Heart right ventricle (tissue), 16 donors: ENCODE measurements around the gene C14orf132. TPM values are rescaled to one million over a fixed set of nuclear protein-coding genes. Genes with fewer than 3 reads are reported as not detected.
"Not testable (repeated sequence)": the region's sequence is repeated elsewhere in the genome, so short reads cannot be mapped to it uniquely, and the experiment has no call there.

Experiments
- ATAC-seq, 8 donors: fragments of 200-7000 bp; cut with Tn5 transposase; one replicate each; pipeline ENCODE4 v1.9.1; 2020; ENCODE audit warnings: mild to moderate bottlenecking in 8 of 8, moderate library complexity in 8 of 8, moderate number of reproducible peaks in 1 of 8
- DNase-seq, 2 donors: peaks; one replicate each; pipeline ENCODE4 v3.0.0-alpha.2; 2020
- H3K27ac ChIP-seq, 10 donors: fragments of 200-600 bp; sonication (generic) in 2 of 10; one replicate each; pipeline versions ENCODE4 v1.5.0 to v1.8.0; 2020 to 2022; ENCODE audit warnings: mild to moderate bottlenecking in 3 of 10
- H3K27me3 ChIP-seq, 7 donors: fragments of 200-600 bp; one replicate each; pipeline ENCODE4 v1.8.0; 2021 to 2022; ENCODE audit warnings: mild to moderate bottlenecking in 2 of 7
- H3K36me3 ChIP-seq, 9 donors: fragments of 200-600 bp; sonication (generic) in 1 of 9; one replicate each; pipeline versions ENCODE4 v1.5.0 to v1.8.0; 2020 to 2022; ENCODE audit warnings: mild to moderate bottlenecking in 2 of 9
- H3K4me1 ChIP-seq, 9 donors: fragments of 200-600 bp; sonication (generic) in 1 of 9; one replicate each; pipeline versions ENCODE4 v1.5.0 to v1.8.0; 2020 to 2022; ENCODE audit warnings: mild to moderate bottlenecking in 4 of 9
- H3K4me3 ChIP-seq, 10 donors: fragments of 200-600 bp; sonication (generic) in 2 of 10; one replicate each; pipeline versions ENCODE4 v1.5.0 to v1.8.0; 2020 to 2022; ENCODE audit warnings: mild to moderate bottlenecking in 7 of 10, moderate library complexity in 2 of 10
- H3K9me3 ChIP-seq, 11 donors: fragments of 200-600 bp in 10 of 11; sonication (generic) in 2 of 11; one replicate each; pipeline versions ENCODE4 v1.5.0 to v1.8.0; 2013 to 2022; ENCODE audit warnings: mild to moderate bottlenecking in 2 of 11, control low read depth in 1 of 11, moderate library complexity in 1 of 11
- CTCF ChIP-seq, 9 donors: fragments of 200-600 bp; sonication (generic) in 2 of 9; IDR thresholded peaks; one replicate each; pipeline versions ENCODE4 v1.5.0 to v1.8.0; 2021 to 2022; ENCODE audit warnings: antibody characterized with exemption in 9 of 9, mild to moderate bottlenecking in 5 of 9, moderate library complexity in 1 of 9
- WGBS, 2 donors: extraction: QIAGEN DNeasy Blood & Tissue Kit; methylation state at CpG; one replicate each; pipeline ENCODE4 v1.1.7; 2013; ENCODE audit warnings: inconsistent platforms in 1 of 2; 5-methylcytosine and 5-hydroxymethylcytosine counted together
- intact Hi-C, 10 donors: fragments of 100-400 bp; cut with DNase I; formaldehyde crosslinking; loops; one replicate each; pipeline versions ENCODE4 v1.11.1 to v1.14.2; 2022
- polyA plus RNA-seq, 2 donors: library from polyadenylated mRNA; stranded (reverse); fragments of 200-250 nt; gene quantifications; one replicate each; pipeline ENCODE4 v1.2.3, GENCODE V29; 2013
- total RNA-seq, 10 donors: library from RNA; stranded (reverse); fragmentation: NEBNext Ultra II Directional in 3 of 10; extraction: Animal tissue kit (Norgen Biotek cat#: 25700) in 3 of 10; gene quantifications; one replicate each; pipeline versions ENCODE4 v1.2.1 to v1.2.4, GENCODE V29; 2021 to 2023
- donor health status: Arrhythmogenic right ventricular cardiomyopathy.
- donor health status: ischemic (EF 13 %, LVEDD 7.1; RV severe dilation, severe dysfunction).
- donor health status: healthy with polysubstance abuse.
- donor health status: DM: no; HTN: yes; CAD: no.
- donor health status: DM: no; HTN: no; CAD: no.
- donor health status: ischemic (EF 25% LVEDD 6.9; RV normal size, moderate dysfunction).
- donor health status: ischemic (EF 25% LVEDD 5.7; RV mildly dilated, moderate dysfunction).
- donor health status: healthy.
- donor health status: DM: yes; HTN: yes; CAD: no.
- donor health status: Ischemic cardiomyopathy.
- donor health status: ischemic (EF 35%, LVEDD 5.7; RV mildly dilated, moderate dysfunction).
- donor health status: nonischemic (EF 11% LVEDD 7.7; RV severe dilation, severe dysfunction).
- donor health status: DM: yes; HTN: yes; CAD: no.
- donor health status: PGD.
- donor health status: ischemic (EF 29% LVEDD 5.4; RV normal size, mild dysfunction).
- donor health status: nonischemic (EF 23%, LVEDD 6.1; RV moderate dilation, normal function).

The C14orf132 gene
- total and polyA plus RNA-seq, 12 donors, result 0.80 to 16.2 (median 2.5) TPM

DNA sequence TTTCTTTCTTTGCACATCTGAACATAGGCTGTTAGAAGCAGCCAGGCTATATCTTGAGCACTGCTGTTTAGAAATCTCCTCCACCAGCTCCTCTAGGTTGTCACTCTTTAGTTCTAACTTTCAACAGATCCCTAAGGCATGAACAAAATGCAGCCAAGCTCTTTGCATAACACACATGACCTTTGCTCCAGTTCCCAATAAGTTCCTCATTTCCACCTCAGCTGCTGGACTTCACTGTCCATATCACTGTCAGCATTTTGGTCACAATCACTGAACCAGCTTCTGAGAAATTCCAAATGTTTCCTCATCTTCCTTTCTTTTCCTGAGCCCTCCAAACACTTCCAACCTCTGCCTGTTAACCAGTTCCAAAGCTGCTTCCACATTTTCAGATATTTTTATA lies 27.6 kb upstream of the C14orf132 start:
- Histone ChIP-seq H3K4me1 (no peaks in the 10 kb centered on the region), H3K4me3 (no peak overlapping the region), H3K27ac (no peak overlapping the region), H3K27me3 (peaks cover 0 to 13% (median 8%) of the 10 kb centered on the region in 7 donors), H3K36me3 (no peaks in the 10 kb centered on the region), H3K9me3 (peaks cover 0 to 28% (median 15%) of the 10 kb centered on the region in 11 donors)
- DNase-seq (no peak), ATAC-seq (no peak)
- intact Hi-C loops, result no loop called here
- TF ChIP-seq CTCF (IDR thresholded peaks at IDR 0.05), result no peak

DNA sequence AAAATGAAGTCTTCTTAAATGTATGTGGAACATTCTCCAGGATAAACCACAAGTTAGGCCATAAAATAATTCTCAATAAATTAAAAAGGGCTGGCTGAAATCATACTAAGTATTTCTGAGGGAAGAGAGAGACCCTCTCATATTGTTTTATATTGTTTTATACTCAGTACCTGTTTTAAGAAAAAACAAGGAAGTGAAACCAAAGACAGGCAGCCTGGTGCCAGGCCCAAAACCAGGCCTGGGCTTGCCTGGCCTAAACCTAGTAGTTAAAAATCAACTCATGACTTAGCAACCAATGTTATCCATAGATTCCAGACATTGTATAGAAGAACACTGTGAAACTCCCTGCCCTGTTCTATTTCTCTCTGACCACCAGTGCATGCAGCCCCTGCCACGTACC lies 26.4 kb upstream of the C14orf132 start:
- H3K27ac ChIP-seq, H3K36me3 ChIP-seq, DNase-seq, H3K4me1 ChIP-seq, H3K4me3 ChIP-seq, ATAC-seq, intact Hi-C loops: not testable (repeated sequence)
- peaks cover 0 to 23% (median 19%) of the 10 kb centered on the region in 7 donors for H3K27me3 ChIP-seq
- 86 to 88% methylated on average over 1 of the region's 1 CpG for WGBS, 2 donors
- H3K9me3 ChIP-seq, result peaks cover 0 to 26% (median 15%) of the 10 kb centered on the region in 11 donors

DNA sequence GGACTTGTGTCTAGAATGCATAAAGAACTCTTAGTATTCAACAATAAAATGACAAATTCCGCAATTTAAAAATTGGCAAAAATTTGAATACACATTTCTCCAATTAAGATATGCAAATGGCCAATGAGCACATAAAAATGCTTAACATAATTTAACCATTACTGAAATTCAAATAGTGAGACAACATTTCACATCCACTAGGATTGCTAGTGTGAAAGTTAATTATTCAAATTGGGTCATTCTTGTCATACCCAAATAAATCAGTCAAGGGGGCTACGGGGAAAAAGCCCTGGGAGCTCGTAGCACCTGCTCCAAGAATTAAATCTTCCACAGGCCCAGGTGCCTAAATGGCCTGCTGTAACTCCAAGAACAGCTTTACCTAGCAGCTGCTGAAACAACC lies 25.0 kb upstream of the C14orf132 start:
- WGBS, 2 donors, result 82 to 83% methylated on average over 3 of the region's 3 CpGs
- H3K4me1 ChIP-seq, result no peaks in the 10 kb centered on the region
- H3K9me3 ChIP-seq, result peaks cover 0 to 25% (median 15%) of the 10 kb centered on the region in 11 donors
- H3K36me3 ChIP-seq, result no peaks in the 10 kb centered on the region
- no peak for ATAC-seq
- no peak for TF ChIP-seq CTCF (IDR thresholded peaks at IDR 0.05)
- intact Hi-C loops, result no loop called here
- peaks cover 0 to 34% (median 25%) of the 10 kb centered on the region in 7 donors for H3K27me3 ChIP-seq
- no peak overlapping the region for H3K4me3 ChIP-seq
- H3K27ac ChIP-seq, result no peak overlapping the region
- DNase-seq, result no peak

DNA sequence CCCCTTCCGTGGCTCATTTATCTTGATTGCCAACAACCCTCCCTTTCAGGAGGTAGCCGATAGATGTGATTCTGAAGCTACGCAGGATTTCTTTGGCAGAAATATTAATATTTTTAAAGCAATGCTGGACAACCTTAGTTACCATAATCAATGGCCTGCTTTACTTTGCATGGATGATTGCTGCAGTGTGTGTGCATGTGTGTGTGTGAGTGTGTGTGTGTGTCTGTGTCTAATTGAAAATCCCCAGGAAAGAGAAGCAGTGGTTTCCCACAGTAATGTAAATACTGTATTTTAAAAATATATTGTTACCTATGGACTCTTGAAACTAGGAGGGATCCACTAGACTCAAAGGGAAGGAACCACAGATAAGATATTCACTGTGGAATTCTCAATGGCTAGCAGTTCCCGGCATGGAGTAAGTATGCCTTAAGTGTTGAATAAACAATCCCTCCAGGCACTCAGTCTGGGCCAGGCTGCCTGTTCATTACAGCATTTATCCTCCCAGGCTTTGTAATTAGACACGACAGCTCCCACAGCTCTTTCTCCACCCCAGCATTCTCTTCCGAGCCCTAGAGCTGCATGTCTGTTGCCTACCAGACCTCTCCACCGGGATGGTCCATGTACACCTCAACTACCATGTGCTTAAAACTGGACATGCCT lies 22.5 kb upstream of the C14orf132 start:
- no peak for ATAC-seq
- DNase-seq, result no peak
- intact Hi-C loops, result no loop called here
- H3K27ac ChIP-seq, result no peak overlapping the region
- peaks cover 0 to 9% (median 4%) of the 10 kb centered on the region in 11 donors for H3K9me3 ChIP-seq
- H3K36me3 ChIP-seq, result no peaks in the 10 kb centered on the region
- TF ChIP-seq CTCF (IDR thresholded peaks at IDR 0.05), result no peak
- H3K4me3 ChIP-seq, result no peak overlapping the region
- no peaks in the 10 kb centered on the region for H3K4me1 ChIP-seq
- peaks cover 0 to 56% (median 44%) of the 10 kb centered on the region in 7 donors for H3K27me3 ChIP-seq
- 21 to 32% methylated on average over 7 of the region's 7 CpGs for WGBS, 2 donors

- TF ChIP-seq CTCF (IDR thresholded peaks at IDR 0.05), result no peak
- DNase-seq (no peak), ATAC-seq (no peak)
- H3K9me3 ChIP-seq, result peaks cover 0 to 4% (median 0%) of the 10 kb centered on the region in 11 donors
- no peak overlapping the region for H3K27ac ChIP-seq
- WGBS, 2 donors, result 81 to 92% methylated on average over 2 of the region's 2 CpGs
- H3K4me1 ChIP-seq, result no peaks in the 10 kb centered on the region
- peaks cover 0 to 66% (median 49%) of the 10 kb centered on the region in 7 donors for H3K27me3 ChIP-seq
- H3K36me3 ChIP-seq, result no peaks in the 10 kb centered on the region
- no peak overlapping the region for H3K4me3 ChIP-seq
- intact Hi-C loops, result no loop called here
Measured at GRCh38 chr14:96017882-96018281, 21.3 kb upstream of the C14orf132 start.
